K562 (cell line): ENCODE results near the gene AMIGO1. TPM values are rescaled to one million over a fixed set of nuclear protein-coding genes. Genes with fewer than 3 reads are reported as not detected.

Source experiments
- ARID1B ChIP-seq: fragments of 450-650 bp; IDR thresholded peaks from 2 replicates; pipeline ENCODE4 v1.6.1; 2016; ENCODE audit warnings: antibody characterized with exemption, mild to moderate bottlenecking, inconsistent platforms
- BRF1 ChIP-seq: IDR thresholded peaks from 3 replicates; pipeline ENCODE4 v1.6.1; 2011; ENCODE audit warnings: borderline replicate concordance, mild to moderate bottlenecking; ENCODE audit not compliant: insufficient read length; ENCODE audit errors: extremely low read depth
- CGGBP1 ChIP-seq: fragments of 250-450 bp; sonication (Bioruptor Pico); IDR thresholded peaks from 2 replicates; pipeline ENCODE4 v1.9.0; 2021; ENCODE audit warnings: mild to moderate bottlenecking
- CREB5 ChIP-seq: fragments of 250-450 bp; sonication (Bioruptor Pico); IDR thresholded peaks from 2 replicates; pipeline ENCODE4 v1.5.0; 2020; ENCODE audit warnings: mild to moderate bottlenecking
- DNMT1 ChIP-seq: fragments of 450-650 bp; IDR thresholded peaks from 2 replicates; pipeline ENCODE4 v1.6.1; 2016; ENCODE audit warnings: antibody characterized with exemption, mild to moderate bottlenecking
- FOXA1 ChIP-seq: fragments of 450-650 bp; IDR thresholded peaks from 2 replicates; pipeline ENCODE4 v1.6.1; 2016; ENCODE audit warnings: mild to moderate bottlenecking, borderline replicate concordance
- HDAC3 ChIP-seq: fragments of 450-650 bp; IDR thresholded peaks from 2 replicates; pipeline ENCODE4 v1.6.1; 2018; ENCODE audit warnings: borderline replicate concordance, mild to moderate bottlenecking, moderate library complexity; ENCODE audit not compliant: partially characterized antibody
- HEY1 ChIP-seq: fragments of 250-450 bp; sonication (Bioruptor Pico); IDR thresholded peaks from 2 replicates; pipeline ENCODE4 v1.5.0; 2020; ENCODE audit warnings: mild to moderate bottlenecking, moderate library complexity, borderline replicate concordance
- POLR2AphosphoS2 ChIP-seq: IDR thresholded peaks from 2 replicates; pipeline ENCODE4 v1.6.1; 2012; ENCODE audit warnings: low read length, improper control_type of control experiment
- POLR3A ChIP-seq: IDR thresholded peaks from 2 replicates; pipeline ENCODE4 v1.6.1; 2011; ENCODE audit warnings: borderline replicate concordance, mild to moderate bottlenecking, moderate library complexity; ENCODE audit not compliant: insufficient read length, insufficient read depth; ENCODE audit errors: extremely low read depth
- RBM15 ChIP-seq: fragments of 200-400 bp; formaldehyde crosslinking; IDR thresholded peaks from 2 replicates; pipeline ENCODE4 v1.6.1; 2018; ENCODE audit warnings: mild to moderate bottlenecking, low read length, moderate library complexity; ENCODE audit not compliant: insufficient read depth
- RFX1 ChIP-seq: fragments of 450-650 bp; IDR thresholded peaks from 2 replicates; pipeline ENCODE4 v1.6.1; 2016; ENCODE audit warnings: mild to moderate bottlenecking, moderate library complexity
- SIX5 ChIP-seq, 2 experiments: IDR thresholded peaks; 2 replicates each; pipeline ENCODE4 v1.6.1; 2011; ENCODE audit warnings: low read length in 2 of 2, borderline replicate concordance in 1 of 2, low read depth in 1 of 2, mild to moderate bottlenecking in 1 of 2, moderate library complexity in 1 of 2; ENCODE audit not compliant: insufficient read depth in 1 of 2
- SMAD2 ChIP-seq: fragments of 150-350 bp; IDR thresholded peaks from 2 replicates; pipeline ENCODE4 v1.6.1; 2014; ENCODE audit warnings: low read depth, mild to moderate bottlenecking, low read length
- TAF15 ChIP-seq: fragments of 200-400 bp; formaldehyde crosslinking; IDR thresholded peaks from 2 replicates; pipeline ENCODE4 v1.6.1; 2017; ENCODE audit warnings: mild to moderate bottlenecking, low read depth, low read length, moderate library complexity
- TCF7L2 ChIP-seq: fragments of 150-350 bp; IDR thresholded peaks from 2 replicates; pipeline ENCODE4 v1.6.1; 2016; ENCODE audit warnings: low read depth, mild to moderate bottlenecking, low read length, moderate library complexity
- TFAP4 ChIP-seq: sonication (generic); formaldehyde crosslinking; IDR thresholded peaks from 2 replicates; pipeline ENCODE4 v1.8.0; 2022; ENCODE audit warnings: missing genetic modification reagents, mild to moderate bottlenecking, moderate library complexity, borderline replicate concordance
- ZBTB49 ChIP-seq: sonication (generic); formaldehyde crosslinking; IDR thresholded peaks from 2 replicates; pipeline ENCODE4 v1.8.0; 2022; ENCODE audit warnings: missing genetic modification reagents, mild to moderate bottlenecking, borderline replicate concordance
- ZEB2 ChIP-seq: fragments of 450-650 bp; IDR thresholded peaks from 2 replicates; pipeline ENCODE4 v1.6.1; 2016
- ZNF232 ChIP-seq: sonication (generic); formaldehyde crosslinking; IDR thresholded peaks from 2 replicates; pipeline ENCODE4 v1.8.0; 2022; ENCODE audit warnings: mild to moderate bottlenecking, missing genetic modification reagents
- ZNF57 ChIP-seq: fragments of 450-650 bp; formaldehyde crosslinking; IDR thresholded peaks from 2 replicates; pipeline ENCODE4 v1.4.0; 2020; ENCODE audit warnings: mild to moderate bottlenecking, moderate library complexity
- polyA plus RNA-seq, 8 experiments: library from polyadenylated mRNA; depleted of rRNA in 4 of 8; stranded (reverse) in 5 of 8; unstranded in 3 of 8; fragments of >200 nt; fragmentation: Nextera tagmentation in 2 of 8; fragmentation: Illumina TruSeq in 1 of 8; extraction: Ambion mirVana in 2 of 8; extraction: Trizol in 1 of 8; gene quantifications; 2 replicates each; pipeline versions ENCODE4 v1.2.1 to v1.2.3, GENCODE V29; 2011 to 2014; ENCODE audit warnings: inconsistent platforms in 1 of 8, missing spikeins in 1 of 8
- total RNA-seq, 7 experiments: library from RNA; depleted of rRNA in 6 of 7; stranded (reverse); fragments of >200 nt in 6 of 7; fragmentation: Illumina TruSeq in 2 of 7; extraction: Trizol in 2 of 7; gene quantifications; 2 replicates each; pipeline versions ENCODE4 v1.2.1 to v1.2.3, GENCODE V29; 2011 to 2021; ENCODE audit warnings: low replicate concordance in 1 of 7

Gene AMIGO1
- total and polyA plus RNA-seq, 9 of the 15 experiments (the other 6 are each of a cell fraction or from before 2014, with no cell fraction given): 0.24 to 1.0 (median 0.54) TPM

GRCh38 chr1:109546311-109547109 lies 37.0 kb upstream of the AMIGO1 start (continued):
- TF ChIP-seq ZBTB49 (no peak), CGGBP1 (CRISPR knock-in tag) (no peak), TCF7L2 (no peak), RFX1 (no peak), CREB5 (CRISPR knock-in tag) (no peak), TAF15 (no peak), POLR2AphosphoS2 (no peak), FOXA1 (no peak), DNMT1 (no peak), HDAC3 (no peak), BRF1 (no peak), TFAP4 (no peak), SMAD2 (no peak), ZEB2 (no peak; the same call in 1 of the 2 replicates), SIX5 (IDR thresholded peaks at IDR 0.05; ENCODE audit: borderline replicate concordance in 1 of 2, insufficient read depth in 1 of 2, low read depth in 1 of 2, low read length in 2 of 2) (no peak), ZNF57 (no peak), HEY1 (no peak), POLR3A (no peak), ZNF232 (no peak), RBM15 (no peak), ARID1B (no peak)
